Fibroblast of upper back skin (primary cell): ENCODE data around the gene COPA.

Source experiments
- DNase-seq: peaks from one replicate; pipeline ENCODE4 v3.0.0-alpha.2; 2013

COPA gene

GRCh38 chr1:160362168-160362957 lies 19.3 kb upstream of the COPA start:
- peak; percentile 55 for DNase-seq

GRCh38 chr1:160361814-160362167 lies 18.7 kb upstream of the COPA start:
- DNase-seq, result no peak

GRCh38 chr1:160361199-160361598 lies 18.1 kb upstream of the COPA start:
- DNase-seq, result no peak

GRCh38 chr1:160360227-160360695 lies 17.2 kb upstream of the COPA start:
- no peak for DNase-seq

GRCh38 chr1:160359559-160360226 lies 16.6 kb upstream of the COPA start:
- DNase-seq, result peak; percentile 28

GRCh38 chr1:160358073-160358472 lies 15.0 kb upstream of the COPA start:
- no peak for DNase-seq

- DNase-seq, result peak; percentile 10
Observed at GRCh38 chr1:160357286-160358002, 14.4 kb upstream of the COPA start.

GRCh38 chr1:160354388-160354985 lies 11.4 kb upstream of the COPA start:
- DNase-seq, result peak; percentile 31

GRCh38 chr1:160353223-160353622 lies 10.2 kb upstream of the COPA start:
- no peak for DNase-seq

GRCh38 chr1:160352555-160352954 lies 9.5 kb upstream of the COPA start:
- DNase-seq, result no peak

- no peak for DNase-seq
Observed at GRCh38 chr1:160351629-160352028, 8.6 kb upstream of the COPA start.

GRCh38 chr1:160346958-160347357 lies 3.9 kb upstream of the COPA start:
- no peak for DNase-seq

GRCh38 chr1:160346463-160346862 lies 3.4 kb upstream of the COPA start:
- DNase-seq, result no peak

- no peak for DNase-seq
Observed at GRCh38 chr1:160344936-160345335, 1.9 kb upstream of the COPA start.

- no peak for DNase-seq
Observed at GRCh38 chr1:160344241-160344640, 1.2 kb upstream of the COPA start.

- no peak for DNase-seq
Observed at GRCh38 chr1:160342526-160342925, 524 bp downstream of the COPA start.

- DNase-seq, result no peak
Observed at GRCh38 chr1:160340866-160341265, 2.2 kb downstream of the COPA start.

GRCh38 chr1:160340146-160340545 lies 2.9 kb downstream of the COPA start:
- no peak for DNase-seq

GRCh38 chr1:160338580-160338979 lies 4.5 kb downstream of the COPA start:
- DNase-seq, result no peak

GRCh38 chr1:160332516-160332915 lies 10.5 kb downstream of the COPA start:
- DNase-seq, result no peak

- no peak for DNase-seq
Observed at GRCh38 chr1:160330119-160330518, 12.9 kb downstream of the COPA start.

GRCh38 chr1:160328184-160328583 lies 14.9 kb downstream of the COPA start:
- DNase-seq, result no peak

GRCh38 chr1:160326418-160326817 lies 16.6 kb downstream of the COPA start:
- DNase-seq, result no peak
